Panc1 (cell line): ENCODE results near the gene RABGAP1L.
A peak's percentile ranks its signal among the peaks of the same experiment; 100 is the strongest.

Experiments
- CTCF ChIP-seq: fragments of 450-650 bp; IDR thresholded peaks from 2 replicates; pipeline ENCODE4 v1.5.1; 2017; ENCODE audit warnings: mild to moderate bottlenecking
- REST ChIP-seq, 2 experiments: IDR thresholded peaks; 2 replicates each; pipeline ENCODE4 v1.6.1; 2011 to 2012; ENCODE audit warnings: low read depth in 2 of 2, control low read depth in 1 of 2, low read length in 1 of 2, mild to moderate bottlenecking in 1 of 2, moderate library complexity in 1 of 2; ENCODE audit not compliant: insufficient read depth in 1 of 2
- SIN3A ChIP-seq: IDR thresholded peaks from 2 replicates; pipeline ENCODE4 v1.6.1; 2012; ENCODE audit warnings: low read depth, mild to moderate bottlenecking, low read length, moderate library complexity, borderline replicate concordance; ENCODE audit not compliant: insufficient read depth

GRCh38 chr1:174998569-174999215 lies 839.4 kb downstream of the RABGAP1L start:
- TF ChIP-seq CTCF = peak; percentile 77
- no peak for TF ChIP-seq SIN3A
- TF ChIP-seq REST (IDR thresholded peaks at IDR 0.05; ENCODE audit: insufficient read depth in 1 of 2, low read depth in 2 of 2, low read length in 1 of 2) = no peak
